Measurements from ENCODE around the gene ELSPBP1.

Gene ELSPBP1

GRCh38 chr19:48010932-48011758, 16.7 kb downstream of the ELSPBP1 start:
- H3K27ac ChIP-seq (ENCODE audit: low read length), result no peak overlapping the region
- H3K4me1 ChIP-seq (ENCODE audit: control insufficient read depth, low read depth, low read length), result no peaks in the 10 kb centered on the region
- H3K9ac ChIP-seq (ENCODE audit: low read length), result no peak overlapping the region

GRCh38 chr19:48020686-48021085, 26.3 kb downstream of the ELSPBP1 start:
- Histone ChIP-seq H3K4me1 (ENCODE audit: control insufficient read depth, low read depth, low read length) (no peaks in the 10 kb centered on the region), H3K36me3 (ENCODE audit: control insufficient read depth, low read depth, low read length) (no peaks in the 10 kb centered on the region), H3K27ac (ENCODE audit: low read length) (no peak overlapping the region), H3K9ac (ENCODE audit: low read length) (no peak overlapping the region), H3K9me3 (ENCODE audit: control insufficient read depth, low read depth, low read length) (no peaks in the 10 kb centered on the region), H3K27me3 (ENCODE audit: control insufficient read depth, insufficient read depth, low read length) (no peaks in the 10 kb centered on the region), H3K4me3 (ENCODE audit: low read length) (no peak overlapping the region)

More at GRCh38 chr19:48010932-48011758, 16.7 kb downstream of the ELSPBP1 start:
- Histone ChIP-seq H3K36me3 (ENCODE audit: control insufficient read depth, low read depth, low read length) (no peaks in the 10 kb centered on the region), H3K27me3 (ENCODE audit: control insufficient read depth, insufficient read depth, low read length) (no peaks in the 10 kb centered on the region), H3K9me3 (ENCODE audit: control insufficient read depth, low read depth, low read length) (peaks cover 11% of the 10 kb centered on the region), H3K4me3 (ENCODE audit: low read length) (no peak overlapping the region)

GRCh38 chr19:48023011-48023410, 28.6 kb downstream of the ELSPBP1 start:
- H3K36me3 ChIP-seq (ENCODE audit: control insufficient read depth, low read depth, low read length), result no peaks in the 10 kb centered on the region
- H3K27ac ChIP-seq (ENCODE audit: low read length), result no peak overlapping the region
- no peaks in the 10 kb centered on the region for H3K27me3 ChIP-seq (ENCODE audit: control insufficient read depth, insufficient read depth, low read length)
- H3K9ac ChIP-seq (ENCODE audit: low read length), result no peak overlapping the region
- H3K9me3 ChIP-seq (ENCODE audit: control insufficient read depth, low read depth, low read length), result no peaks in the 10 kb centered on the region
- H3K4me1 ChIP-seq (ENCODE audit: control insufficient read depth, low read depth, low read length), result no peaks in the 10 kb centered on the region
- H3K4me3 ChIP-seq (ENCODE audit: low read length), result no peak overlapping the region

- H3K4me3 ChIP-seq (ENCODE audit: low read length), result no peak overlapping the region
- H3K36me3 ChIP-seq (ENCODE audit: control insufficient read depth, low read depth, low read length), result no peaks in the 10 kb centered on the region
- H3K27me3 ChIP-seq (ENCODE audit: control insufficient read depth, insufficient read depth, low read length), result no peaks in the 10 kb centered on the region
- H3K9ac ChIP-seq (ENCODE audit: low read length), result no peak overlapping the region
- no peaks in the 10 kb centered on the region for H3K9me3 ChIP-seq (ENCODE audit: control insufficient read depth, low read depth, low read length)
- no peaks in the 10 kb centered on the region for H3K4me1 ChIP-seq (ENCODE audit: control insufficient read depth, low read depth, low read length)
- H3K27ac ChIP-seq (ENCODE audit: low read length), result no peak overlapping the region
Measured at GRCh38 chr19:48023518-48023917, 29.1 kb downstream of the ELSPBP1 start.

- H3K9ac ChIP-seq (ENCODE audit: low read length), result no peak overlapping the region
- no peak overlapping the region for H3K27ac ChIP-seq (ENCODE audit: low read length)
- no peaks in the 10 kb centered on the region for H3K9me3 ChIP-seq (ENCODE audit: control insufficient read depth, low read depth, low read length)
- H3K4me3 ChIP-seq (ENCODE audit: low read length), result no peak overlapping the region
- H3K27me3 ChIP-seq (ENCODE audit: control insufficient read depth, insufficient read depth, low read length), result no peaks in the 10 kb centered on the region
- no peaks in the 10 kb centered on the region for H3K4me1 ChIP-seq (ENCODE audit: control insufficient read depth, low read depth, low read length)
- no peaks in the 10 kb centered on the region for H3K36me3 ChIP-seq (ENCODE audit: control insufficient read depth, low read depth, low read length)
Measured at GRCh38 chr19:48025480-48025879, 31.0 kb downstream of the ELSPBP1 start.

- H3K4me3 ChIP-seq (ENCODE audit: low read length), result no peak overlapping the region
- H3K9ac ChIP-seq (ENCODE audit: low read length), result no peak overlapping the region
- H3K9me3 ChIP-seq (ENCODE audit: control insufficient read depth, low read depth, low read length), result no peaks in the 10 kb centered on the region
- H3K27me3 ChIP-seq (ENCODE audit: control insufficient read depth, insufficient read depth, low read length), result no peaks in the 10 kb centered on the region
- no peak overlapping the region for H3K27ac ChIP-seq (ENCODE audit: low read length)
- H3K36me3 ChIP-seq (ENCODE audit: control insufficient read depth, low read depth, low read length), result no peaks in the 10 kb centered on the region
- no peaks in the 10 kb centered on the region for H3K4me1 ChIP-seq (ENCODE audit: control insufficient read depth, low read depth, low read length)
Measured at GRCh38 chr19:48029431-48029830, 35.0 kb downstream of the ELSPBP1 start.

GRCh38 chr19:48030073-48030472, 35.6 kb downstream of the ELSPBP1 start:
- H3K27me3 ChIP-seq (ENCODE audit: control insufficient read depth, insufficient read depth, low read length), result no peaks in the 10 kb centered on the region
- H3K27ac ChIP-seq (ENCODE audit: low read length), result no peak overlapping the region
- H3K4me1 ChIP-seq (ENCODE audit: control insufficient read depth, low read depth, low read length), result no peaks in the 10 kb centered on the region
- H3K4me3 ChIP-seq (ENCODE audit: low read length), result no peak overlapping the region
- no peak overlapping the region for H3K9ac ChIP-seq (ENCODE audit: low read length)
- H3K36me3 ChIP-seq (ENCODE audit: control insufficient read depth, low read depth, low read length), result no peaks in the 10 kb centered on the region
- no peaks in the 10 kb centered on the region for H3K9me3 ChIP-seq (ENCODE audit: control insufficient read depth, low read depth, low read length)

- no peak overlapping the region for H3K27ac ChIP-seq (ENCODE audit: low read length)
- no peaks in the 10 kb centered on the region for H3K36me3 ChIP-seq (ENCODE audit: control insufficient read depth, low read depth, low read length)
- H3K4me1 ChIP-seq (ENCODE audit: control insufficient read depth, low read depth, low read length), result no peaks in the 10 kb centered on the region
- H3K27me3 ChIP-seq (ENCODE audit: control insufficient read depth, insufficient read depth, low read length), result no peaks in the 10 kb centered on the region
- H3K9me3 ChIP-seq (ENCODE audit: control insufficient read depth, low read depth, low read length), result peaks cover 6% of the 10 kb centered on the region
- no peak overlapping the region for H3K9ac ChIP-seq (ENCODE audit: low read length)
- H3K4me3 ChIP-seq (ENCODE audit: low read length), result no peak overlapping the region
Measured at GRCh38 chr19:48033604-48034003, 39.2 kb downstream of the ELSPBP1 start.

GRCh38 chr19:48036765-48037164, 42.3 kb downstream of the ELSPBP1 start:
- Histone ChIP-seq H3K27me3 (ENCODE audit: control insufficient read depth, insufficient read depth, low read length) (no peaks in the 10 kb centered on the region), H3K9me3 (ENCODE audit: control insufficient read depth, low read depth, low read length) (peaks cover 6% of the 10 kb centered on the region), H3K36me3 (ENCODE audit: control insufficient read depth, low read depth, low read length) (no peaks in the 10 kb centered on the region), H3K9ac (ENCODE audit: low read length) (no peak overlapping the region), H3K4me3 (ENCODE audit: low read length) (no peak overlapping the region), H3K27ac (ENCODE audit: low read length) (no peak overlapping the region), H3K4me1 (ENCODE audit: control insufficient read depth, low read depth, low read length) (no peaks in the 10 kb centered on the region)

- no peaks in the 10 kb centered on the region for H3K27me3 ChIP-seq (ENCODE audit: control insufficient read depth, insufficient read depth, low read length)
- no peak overlapping the region for H3K4me3 ChIP-seq (ENCODE audit: low read length)
- no peaks in the 10 kb centered on the region for H3K4me1 ChIP-seq (ENCODE audit: control insufficient read depth, low read depth, low read length)
- no peak overlapping the region for H3K27ac ChIP-seq (ENCODE audit: low read length)
- peaks cover 2% of the 10 kb centered on the region for H3K9me3 ChIP-seq (ENCODE audit: control insufficient read depth, low read depth, low read length)
- no peak overlapping the region for H3K9ac ChIP-seq (ENCODE audit: low read length)
- H3K36me3 ChIP-seq (ENCODE audit: control insufficient read depth, low read depth, low read length), result no peaks in the 10 kb centered on the region
Measured at GRCh38 chr19:48041877-48042580, 47.6 kb downstream of the ELSPBP1 start.

GRCh38 chr19:48043675-48044258, 49.3 kb downstream of the ELSPBP1 start, which contains the start of gene CABP5:
TSS of gene CABP5 (minus strand) at chr19:48044079. CDS start at chr19:48043922, 157 bp downstream.
- H3K4me1 ChIP-seq (ENCODE audit: control insufficient read depth, low read depth, low read length), result no peaks in the 10 kb centered on the region
- H3K4me3 ChIP-seq (ENCODE audit: low read length), result no peak within 1 kb of the TSS
- H3K36me3 ChIP-seq (ENCODE audit: control insufficient read depth, low read depth, low read length), result no peaks in the 10 kb centered on the region
- H3K9me3 ChIP-seq (ENCODE audit: control insufficient read depth, low read depth, low read length), result no peaks in the 10 kb centered on the region
- no peaks in the 10 kb centered on the region for H3K27me3 ChIP-seq (ENCODE audit: control insufficient read depth, insufficient read depth, low read length)
- H3K9ac ChIP-seq (ENCODE audit: low read length), result no peak within 1 kb of the TSS
- H3K27ac ChIP-seq (ENCODE audit: low read length), result no peak within 1 kb of the TSS

Measured in iPS-18a (cell line).